Ramos (cell line): ENCODE results near the gene TNIK.

ENCODE experiments used
- in situ Hi-C: fragments of 300-500 bp; cut with MboI; formaldehyde crosslinking; loops from one replicate; pipeline ENCODE4 v1.14.3; 2022; ENCODE audit warnings: low sequenced_read_pairs; ENCODE audit not compliant: unreplicated experiment

The TNIK gene

GRCh38 chr3:171219258-171219657 lies 240.9 kb downstream of the TNIK start:
- in situ Hi-C loops, result no loop called here

- in situ Hi-C loops, result no loop called here
Observed at GRCh38 chr3:171218069-171218468, 242.1 kb downstream of the TNIK start.

- in situ Hi-C loops, result no loop called here
Observed at GRCh38 chr3:171213907-171214306, 246.3 kb downstream of the TNIK start.

- in situ Hi-C loops, result no loop called here
Observed at GRCh38 chr3:171213178-171213577, 247.0 kb downstream of the TNIK start.

- in situ Hi-C loops, result no loop called here
Observed at GRCh38 chr3:171212648-171213047, 247.6 kb downstream of the TNIK start.

- in situ Hi-C loops, result no loop called here
Observed at GRCh38 chr3:171206283-171206682, 253.9 kb downstream of the TNIK start.

GRCh38 chr3:171204942-171205341 lies 255.3 kb downstream of the TNIK start:
- in situ Hi-C loops, result no loop called here

- in situ Hi-C loops, result no loop called here
Observed at GRCh38 chr3:171201825-171202224, 258.4 kb downstream of the TNIK start.

GRCh38 chr3:171200750-171201088 lies 259.5 kb downstream of the TNIK start:
- in situ Hi-C loops, result no loop called here

- in situ Hi-C loops, result no loop called here
Observed at GRCh38 chr3:171200052-171200749, 260.0 kb downstream of the TNIK start.

- in situ Hi-C loops, result no loop called here
Observed at GRCh38 chr3:171199473-171199829, 260.8 kb downstream of the TNIK start.

- in situ Hi-C loops, result no loop called here
Observed at GRCh38 chr3:171198781-171199472, 261.3 kb downstream of the TNIK start.

GRCh38 chr3:171195686-171196085 lies 264.5 kb downstream of the TNIK start:
- in situ Hi-C loops, result no loop called here

GRCh38 chr3:171194965-171195364 lies 265.2 kb downstream of the TNIK start:
- in situ Hi-C loops, result no loop called here

GRCh38 chr3:171193693-171194092 lies 266.5 kb downstream of the TNIK start:
- in situ Hi-C loops, result no loop called here

GRCh38 chr3:171192176-171192854 lies 267.9 kb downstream of the TNIK start:
- in situ Hi-C loops, result no loop called here

GRCh38 chr3:171190668-171191067 lies 269.5 kb downstream of the TNIK start:
- in situ Hi-C loops, result no loop called here

GRCh38 chr3:171189394-171190080 lies 270.7 kb downstream of the TNIK start:
- in situ Hi-C loops, result no loop called here

GRCh38 chr3:171187706-171188290 lies 272.4 kb downstream of the TNIK start:
- in situ Hi-C loops, result no loop called here

GRCh38 chr3:171186817-171187500 lies 273.2 kb downstream of the TNIK start:
- in situ Hi-C loops, result no loop called here
